Measurements from ENCODE around the gene GABRP. TPM values are rescaled to one million over a fixed set of nuclear protein-coding genes. Genes with fewer than 3 reads are reported as not detected.

The GABRP gene
- polyA plus RNA-seq, 2 of the 4 experiments (the other 2 are of a cell fraction) = not detected

GRCh38 chr5:170746075-170746960, 37.2 kb upstream of the GABRP start:
- DNase-seq (ENCODE audit: low read depth in 1 of 2, low spot score in 1 of 2) = no peak
- Histone ChIP-seq H3K9me3 (no peaks in the 10 kb centered on the region), H3K4me2 (0 out of 3 replicates have a peak overlapping the region, but pooled peaks have one; percentile 11), H3K27ac (no peak overlapping the region), H3K4me1 (peaks cover 14% of the 10 kb centered on the region), H3K4me3 (no peak overlapping the region)
- no peak for ATAC-seq
- no peak for FAIRE-seq
- ChIA-PET POLR2A (interaction anchor here (0.7 kb wide), 1 partner anchor 45 kb away, joined by 6 read pairs; no protein-coding TSS in a partner anchor), CTCF (interaction anchor here (0.8 to 10.7 kb wide), 14 partner anchors 9 to 593 kb away, joined by 3 to 240 read pairs (median 6); partner anchors contain the start of gene GABRP)
- WGBS (ENCODE audit: missing lambda C conversion rate) = 83% methylated on average over 12 of the region's 14 CpGs
- TF ChIP-seq ZFP36 (IDR thresholded peaks at IDR 0.05; ENCODE audit: borderline replicate concordance, partially characterized antibody) (peak; percentile 6), MAX (IDR thresholded peaks at IDR 0.05) (no peak)

DNA sequence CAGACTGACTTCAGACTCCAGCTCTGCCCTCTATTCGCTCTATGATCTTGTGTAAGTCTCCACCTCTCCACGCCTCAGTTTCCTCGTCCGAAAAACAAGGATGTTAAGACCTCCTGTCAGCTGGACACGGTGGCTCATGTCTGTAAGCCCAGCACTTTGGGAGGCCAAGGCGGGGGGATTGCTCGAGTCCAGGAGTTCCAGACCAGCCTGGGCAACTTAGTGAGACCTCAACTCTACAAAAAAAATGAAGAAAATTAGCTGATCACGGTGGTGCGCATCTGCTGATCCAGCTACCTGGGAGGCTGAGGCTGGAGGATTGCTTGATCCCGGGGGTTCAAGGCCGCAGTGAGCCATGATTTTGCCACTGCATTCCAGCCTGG, 36.6 kb upstream of the GABRP start:
- TF ChIP-seq EP300 (IDR thresholded peaks at IDR 0.05) = no peak
- TF ChIP-seq HEYL (CRISPR knock-in tag; IDR thresholded peaks at IDR 0.05) = no peak
- no peak for TF ChIP-seq RFX5 (IDR thresholded peaks at IDR 0.05)
- TF ChIP-seq ZC3H11A (IDR thresholded peaks at IDR 0.05) = no peak
- TF ChIP-seq ZFP36 (IDR thresholded peaks at IDR 0.05; ENCODE audit: borderline replicate concordance, partially characterized antibody) = no peak
- TF ChIP-seq EHF (CRISPR knock-in tag; IDR thresholded peaks at IDR 0.05) = no peak
- TF ChIP-seq BHLHE40 (IDR thresholded peaks at IDR 0.05; ENCODE audit: low read depth, low read length) = no peak
- H3K4me2 ChIP-seq = no peak overlapping the region
- ATAC-seq (no peak), DNase-seq (ENCODE audit: low read depth in 1 of 2, low spot score in 1 of 2) (no peak), FAIRE-seq (no peak)
- CTCF ChIA-PET = interaction anchor here (0.8 to 10.7 kb wide), 7 partner anchors 8 to 593 kb away, joined by 3 to 240 read pairs (median 4); no protein-coding TSS in a partner anchor
- H3K27ac ChIP-seq = no peak overlapping the region
- WGBS (ENCODE audit: missing lambda C conversion rate) = 68% methylated on average over 11 of the region's 11 CpGs
- H3K4me1 ChIP-seq = peaks cover 14% of the 10 kb centered on the region
- no peaks in the 10 kb centered on the region for H3K9me3 ChIP-seq
- POLR2A ChIA-PET = interaction anchor here (0.7 kb wide), 1 partner anchor 44 kb away, joined by 6 read pairs; no protein-coding TSS in a partner anchor
- H3K4me3 ChIP-seq = no peak overlapping the region

GRCh38 chr5:170747357-170747756, 36.2 kb upstream of the GABRP start:
- TF ChIP-seq GATA3 (IDR thresholded peaks at IDR 0.05; ENCODE audit: borderline replicate concordance) (no peak), MAX (IDR thresholded peaks at IDR 0.05) (no peak), CBX2 (IDR thresholded peaks at IDR 0.05; ENCODE audit: borderline replicate concordance, low read depth) (no peak), CBX8 (IDR thresholded peaks at IDR 0.05) (no peak), RARB (CRISPR knock-in tag; IDR thresholded peaks at IDR 0.05) (no peak), TP53 (CRISPR knock-in tag; IDR thresholded peaks at IDR 0.05) (no peak), MYC (IDR thresholded peaks at IDR 0.05; ENCODE audit: borderline replicate concordance, low read length) (no peak)
- H3K4me3 ChIP-seq = no peak overlapping the region
- ATAC-seq (no peak), DNase-seq (ENCODE audit: low read depth in 1 of 2, low spot score in 1 of 2) (no peak), FAIRE-seq (no peak)
- H3K4me1 ChIP-seq = peaks cover 14% of the 10 kb centered on the region
- ChIA-PET CTCF (interaction anchor here (0.8 to 10.7 kb wide), 6 partner anchors 8 to 479 kb away, joined by 3 to 240 read pairs (median 6); no protein-coding TSS in a partner anchor), POLR2A (interaction anchor here (0.7 kb wide), 1 partner anchor 44 kb away, joined by 6 read pairs; no protein-coding TSS in a partner anchor)
- no peaks in the 10 kb centered on the region for H3K9me3 ChIP-seq
- WGBS (ENCODE audit: missing lambda C conversion rate) = 64% methylated on average over 1 of the region's 1 CpG
- no peak overlapping the region for H3K27ac ChIP-seq
- H3K4me2 ChIP-seq = no peak overlapping the region

- peaks cover 14% of the 10 kb centered on the region for H3K4me1 ChIP-seq
- POLR2A ChIA-PET = no interaction called here
- 85% methylated on average over 10 of the region's 10 CpGs for WGBS (ENCODE audit: missing lambda C conversion rate)
- CTCF ChIA-PET = interaction anchor here (1.5 to 10.7 kb wide), 6 partner anchors 7 to 594 kb away, joined by 3 to 240 read pairs (median 7); no protein-coding TSS in a partner anchor
- no peak overlapping the region for H3K4me3 ChIP-seq
- H3K27ac ChIP-seq = no peak overlapping the region
- no peaks in the 10 kb centered on the region for H3K9me3 ChIP-seq
- no peak overlapping the region for H3K4me2 ChIP-seq
- FAIRE-seq (no peak), ATAC-seq (peak in 1 of 2 experiments; percentile 60; a peak in 3 of 6 replicates), DNase-seq (ENCODE audit: low read depth in 1 of 2, low spot score in 1 of 2) (peak; percentile 36 to 42)
- TF ChIP-seq HES2 (IDR thresholded peaks at IDR 0.05) (no peak), RAD21 (conservative IDR thresholded peaks at IDR 0.05 in 1 of 2, IDR thresholded peaks at IDR 0.05 in 1 of 2) (peak; percentile 15 to 23; a peak in 1 of 5 replicates), SMC3 (IDR thresholded peaks at IDR 0.05) (0 out of 3 replicates have a peak, but pooled peaks have one; percentile 22), ZFP36 (IDR thresholded peaks at IDR 0.05; ENCODE audit: borderline replicate concordance, partially characterized antibody) (no peak)
- TF ChIP-seq, protein P1, sequence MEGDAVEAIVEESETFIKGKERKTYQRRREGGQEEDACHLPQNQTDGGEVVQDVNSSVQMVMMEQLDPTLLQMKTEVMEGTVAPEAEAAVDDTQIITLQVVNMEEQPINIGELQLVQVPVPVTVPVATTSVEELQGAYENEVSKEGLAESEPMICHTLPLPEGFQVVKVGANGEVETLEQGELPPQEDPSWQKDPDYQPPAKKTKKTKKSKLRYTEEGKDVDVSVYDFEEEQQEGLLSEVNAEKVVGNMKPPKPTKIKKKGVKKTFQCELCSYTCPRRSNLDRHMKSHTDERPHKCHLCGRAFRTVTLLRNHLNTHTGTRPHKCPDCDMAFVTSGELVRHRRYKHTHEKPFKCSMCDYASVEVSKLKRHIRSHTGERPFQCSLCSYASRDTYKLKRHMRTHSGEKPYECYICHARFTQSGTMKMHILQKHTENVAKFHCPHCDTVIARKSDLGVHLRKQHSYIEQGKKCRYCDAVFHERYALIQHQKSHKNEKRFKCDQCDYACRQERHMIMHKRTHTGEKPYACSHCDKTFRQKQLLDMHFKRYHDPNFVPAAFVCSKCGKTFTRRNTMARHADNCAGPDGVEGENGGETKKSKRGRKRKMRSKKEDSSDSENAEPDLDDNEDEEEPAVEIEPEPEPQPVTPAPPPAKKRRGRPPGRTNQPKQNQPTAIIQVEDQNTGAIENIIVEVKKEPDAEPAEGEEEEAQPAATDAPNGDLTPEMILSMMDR (IDR thresholded peaks at IDR 0.05) = peak; percentile 26; the same call in 1 of the 3 replicates
Observed at GRCh38 chr5:170747851-170748250, 35.7 kb upstream of the GABRP start.
